MCF 10A (cell line): ENCODE measurements around the gene FAM151A. TPM values are rescaled to one million over a fixed set of nuclear protein-coding genes. Genes with fewer than 3 reads are reported as not detected.

Source experiments
- BruUV-seq: library from RNA; stranded (reverse); fragments of 400-500 nt; replicated peaks from 2 replicates; lab custom pipeline; 2021; lab: Mats Ljungman, UMichigan
- CTCF ChIA-PET: fragments of 300-600 bp; sonication (Branson Sonifier 250); formaldehyde crosslinking; extraction: SDS; loops from one replicate; lab custom pipeline; 2021; ENCODE audit warnings: antibody characterized with exemption, inconsistent platforms; lab: Yijun Ruan, JAX
- POLR2A ChIA-PET: fragments of 300-600, 350-650 bp; sonication (Branson Sonifier 250); formaldehyde crosslinking; extraction: SDS; loops from one replicate; lab custom pipeline; 2020; ENCODE audit warnings: antibody characterized with exemption, inconsistent platforms; lab: Yijun Ruan, JAX
- DNase-seq: peaks from one replicate; pipeline ENCODE4 v3.0.0-alpha.2; 2018; ENCODE audit not compliant: unreplicated experiment
- H3K27ac Mint-ChIP-seq: one replicate; pipeline ENCODE4 v1.8.0; 2022; ENCODE audit warnings: mild to moderate bottlenecking, low read depth, mixed read lengths; ENCODE audit not compliant: unreplicated experiment
- H3K27me3 Mint-ChIP-seq: one replicate; pipeline ENCODE4 v1.8.0; 2022; ENCODE audit warnings: mixed read lengths; ENCODE audit not compliant: insufficient read depth, unreplicated experiment
- H3K36me3 Mint-ChIP-seq: one replicate; pipeline ENCODE4 v1.8.0; 2022; ENCODE audit warnings: mild to moderate bottlenecking, moderate library complexity, mixed read lengths; ENCODE audit not compliant: insufficient read depth, unreplicated experiment
- H3K4me1 Mint-ChIP-seq: one replicate; pipeline ENCODE4 v1.8.0; 2022; ENCODE audit warnings: mixed read lengths; ENCODE audit not compliant: insufficient read depth, unreplicated experiment
- H3K4me3 Mint-ChIP-seq: one replicate; pipeline ENCODE4 v1.8.0; 2022; ENCODE audit warnings: mild to moderate bottlenecking, moderate library complexity, mixed read lengths; ENCODE audit not compliant: unreplicated experiment
- H3K9me3 Mint-ChIP-seq: one replicate; pipeline ENCODE4 v1.8.0; 2022; ENCODE audit warnings: mixed read lengths; ENCODE audit not compliant: unreplicated experiment
- intact Hi-C: fragments of 100-400 bp; cut with micrococcal nuclease; formaldehyde crosslinking; loops from 2 replicates; pipeline ENCODE4 v1.14.1; 2022
- total RNA-seq: library from RNA; stranded (reverse); gene quantifications from 2 replicates; pipeline ENCODE4 v1.2.3, GENCODE V29; 2022
- TF ChIP-seq, protein P1 (sequence below): fragments of 200-600 bp; IDR thresholded peaks from one replicate; pipeline ENCODE4 v1.8.0; 2022; ENCODE audit warnings: antibody characterized with exemption, mild to moderate bottlenecking; ENCODE audit not compliant: unreplicated experiment

The FAM151A gene
- total RNA-seq, 1 experiment from 2014 or later, result not detected

DNA sequence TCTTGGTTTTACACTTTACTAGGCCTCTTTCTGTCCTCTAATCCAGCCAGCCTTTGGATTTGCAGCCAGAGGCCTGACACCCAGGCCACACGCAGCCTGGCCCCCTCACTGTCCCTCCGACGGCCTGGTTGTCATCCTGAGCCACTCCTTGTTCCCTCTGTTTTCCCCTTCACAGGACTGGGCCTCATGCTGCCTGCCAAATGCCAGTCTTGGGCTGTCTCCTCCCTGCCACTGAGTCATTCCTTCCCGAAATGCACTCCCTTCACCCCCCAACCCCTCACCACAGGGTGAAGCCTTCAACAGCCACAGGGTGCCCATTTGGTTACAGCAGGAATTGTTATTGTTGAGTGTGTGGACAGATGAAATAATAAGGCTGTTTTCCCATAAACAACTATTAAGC, 54.0 kb downstream of the FAM151A start:
- Mint-ChIP-seq H3K9me3 (no peaks in the 10 kb centered on the region), H3K36me3 (no peaks in the 10 kb centered on the region), H3K4me3 (peak overlapping the region; percentile 35), H3K4me1 (peaks cover 48% of the 10 kb centered on the region), H3K27ac (peak overlapping the region; percentile 90), H3K27me3 (no peaks in the 10 kb centered on the region)
- ChIA-PET POLR2A (interaction anchor here (0.6 to 3.6 kb wide), 6 partner anchors 21 to 517 kb away, joined by 3 to 33 read pairs (median 4); partner anchors contain the start of genes CYB5RL, MRPL37, TCEANC2 and TMEM59), CTCF (interaction anchor here (0.6 kb wide), 1 partner anchor 476 kb away, joined by 3 read pairs; no protein-coding TSS in a partner anchor)
- intact Hi-C loops, result no loop called here
- BruUV-seq, result no TSS peak
- TF ChIP-seq, protein P1, sequence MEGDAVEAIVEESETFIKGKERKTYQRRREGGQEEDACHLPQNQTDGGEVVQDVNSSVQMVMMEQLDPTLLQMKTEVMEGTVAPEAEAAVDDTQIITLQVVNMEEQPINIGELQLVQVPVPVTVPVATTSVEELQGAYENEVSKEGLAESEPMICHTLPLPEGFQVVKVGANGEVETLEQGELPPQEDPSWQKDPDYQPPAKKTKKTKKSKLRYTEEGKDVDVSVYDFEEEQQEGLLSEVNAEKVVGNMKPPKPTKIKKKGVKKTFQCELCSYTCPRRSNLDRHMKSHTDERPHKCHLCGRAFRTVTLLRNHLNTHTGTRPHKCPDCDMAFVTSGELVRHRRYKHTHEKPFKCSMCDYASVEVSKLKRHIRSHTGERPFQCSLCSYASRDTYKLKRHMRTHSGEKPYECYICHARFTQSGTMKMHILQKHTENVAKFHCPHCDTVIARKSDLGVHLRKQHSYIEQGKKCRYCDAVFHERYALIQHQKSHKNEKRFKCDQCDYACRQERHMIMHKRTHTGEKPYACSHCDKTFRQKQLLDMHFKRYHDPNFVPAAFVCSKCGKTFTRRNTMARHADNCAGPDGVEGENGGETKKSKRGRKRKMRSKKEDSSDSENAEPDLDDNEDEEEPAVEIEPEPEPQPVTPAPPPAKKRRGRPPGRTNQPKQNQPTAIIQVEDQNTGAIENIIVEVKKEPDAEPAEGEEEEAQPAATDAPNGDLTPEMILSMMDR, result no peak
- DNase-seq, result peak; percentile 84

DNA sequence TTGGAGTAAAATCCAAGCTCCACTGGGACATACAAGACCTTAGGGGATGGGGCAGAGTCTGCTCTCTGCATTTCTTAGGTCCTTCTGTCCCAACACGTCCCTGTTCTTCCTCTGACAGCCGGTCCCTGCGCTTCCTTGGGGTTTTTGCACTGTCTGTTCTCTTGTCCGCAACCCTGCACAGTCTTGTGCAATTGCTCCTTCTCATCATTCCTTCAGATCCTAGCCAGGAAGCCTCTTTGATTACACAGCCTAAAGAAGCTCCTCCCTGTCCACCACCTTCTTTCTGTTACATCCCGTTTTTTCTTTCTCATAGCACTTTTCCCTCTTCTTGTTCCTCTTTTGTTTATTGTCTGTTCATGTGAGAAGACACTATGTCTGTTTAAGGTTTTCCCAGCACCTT, 55.4 kb downstream of the FAM151A start:
- peak; percentile 82 for DNase-seq
- Mint-ChIP-seq H3K9me3 (no peaks in the 10 kb centered on the region), H3K27me3 (no peaks in the 10 kb centered on the region), H3K4me3 (peak overlapping the region; percentile 69), H3K36me3 (no peaks in the 10 kb centered on the region), H3K27ac (peak overlapping the region; percentile 76), H3K4me1 (peaks cover 52% of the 10 kb centered on the region)
- intact Hi-C loops, result no loop called here
- TF ChIP-seq, protein P1, result no peak
- ChIA-PET CTCF (interaction anchor here (0.6 to 1.9 kb wide), 4 partner anchors 10 to 65 kb away, joined by 3 to 8 read pairs (median 4); no protein-coding TSS in a partner anchor), POLR2A (interaction anchor here (0.6 to 5.1 kb wide), 5 partner anchors 13 to 643 kb away, joined by 3 to 33 read pairs (median 7); partner anchors contain the start of genes TCEANC2 and TMEM59)
- no TSS peak for BruUV-seq

GRCh38 chr1:54566438-54567141, 56.7 kb downstream of the FAM151A start:
- ChIA-PET CTCF (interaction anchor here (0.7 to 2.5 kb wide), 6 partner anchors 8 to 485 kb away, joined by 3 to 11 read pairs (median 4); partner anchors contain the start of gene ACOT11), POLR2A (interaction anchor here (0.7 to 5.1 kb wide), 8 partner anchors 11 to 514 kb away, joined by 3 to 33 read pairs (median 6); partner anchors contain the start of genes TCEANC2, TMEM59 and TTC4)
- BruUV-seq, result no TSS peak
- TF ChIP-seq, protein P1, result no peak
- no peaks in the 10 kb centered on the region for H3K27me3 Mint-ChIP-seq
- H3K9me3 Mint-ChIP-seq, result no peaks in the 10 kb centered on the region
- peaks cover 44% of the 10 kb centered on the region for H3K4me1 Mint-ChIP-seq
- no peak for DNase-seq
- no peaks in the 10 kb centered on the region for H3K36me3 Mint-ChIP-seq
- intact Hi-C loops, result no loop called here
- H3K27ac Mint-ChIP-seq, result peak overlapping the region; percentile 76
- no peak overlapping the region for H3K4me3 Mint-ChIP-seq

- intact Hi-C loops, result no loop called here
- Mint-ChIP-seq H3K36me3 (no peaks in the 10 kb centered on the region), H3K4me1 (peaks cover 39% of the 10 kb centered on the region), H3K27ac (no peak overlapping the region), H3K4me3 (no peak overlapping the region), H3K27me3 (no peaks in the 10 kb centered on the region), H3K9me3 (no peaks in the 10 kb centered on the region)
- no TSS peak for BruUV-seq
- POLR2A ChIA-PET, result interaction anchor here (0.5 to 5.1 kb wide), 8 partner anchors 11 to 513 kb away, joined by 3 to 29 read pairs (median 4); partner anchors contain the start of genes TMEM59 and TTC4
- no peak for DNase-seq
- CTCF ChIA-PET, result interaction anchor here (0.7 to 2.5 kb wide), 6 partner anchors 16 to 107 kb away, joined by 3 to 11 read pairs (median 4); partner anchors contain the start of gene ACOT11
- TF ChIP-seq, protein P1, result no peak
Measured at GRCh38 chr1:54565113-54565501, 58.2 kb downstream of the FAM151A start.
